CD4-positive, alpha-beta memory T cell (primary cell): ENCODE results near the gene ZBTB20. TPM values are rescaled to one million over a fixed set of nuclear protein-coding genes. Genes with fewer than 3 reads are reported as not detected.
"Not testable (repeated sequence)": the region's sequence is repeated elsewhere in the genome, so short reads cannot be mapped to it uniquely, and the experiment has no call there.

Experiments
- CTCF ChIA-PET: fragments of 350-600 bp; sonication (Branson Sonifier 250); formaldehyde crosslinking; loops from one replicate; lab custom pipeline; 2021; ENCODE audit warnings: inconsistent platforms; ENCODE audit not compliant: partially characterized antibody; lab: Charles Lee
- POLR2A ChIA-PET: fragments of 350-600 bp; sonication (Branson Sonifier 250); formaldehyde crosslinking; loops from one replicate; lab custom pipeline; 2021; ENCODE audit not compliant: partially characterized antibody; lab: Charles Lee
- DNase-seq, 5 donors: peaks; one replicate each; pipeline versions ENCODE4 v3.0.0 to v3.0.0-alpha.2; 2020 to 2022; ENCODE audit warnings: mixed read lengths in 1 of 5
- H3K27ac ChIP-seq: one replicate; pipeline ENCODE4 v1.7.0; 2013; ENCODE audit warnings: low read depth, low read length
- H3K27me3 ChIP-seq: 2 replicates; pipeline ENCODE4 v1.7.0; 2013; ENCODE audit warnings: mild to moderate bottlenecking, low read length, moderate library complexity; ENCODE audit not compliant: insufficient read depth
- H3K36me3 ChIP-seq: 2 replicates; pipeline ENCODE4 v1.7.0; 2013; ENCODE audit warnings: mild to moderate bottlenecking, low read length, moderate library complexity; ENCODE audit not compliant: insufficient read depth
- H3K4me1 ChIP-seq: 2 replicates; pipeline ENCODE4 v1.7.0; 2013; ENCODE audit warnings: mild to moderate bottlenecking, low read length, moderate library complexity; ENCODE audit not compliant: insufficient read depth
- H3K4me3 ChIP-seq, 2 donors: one replicate each; pipeline ENCODE4 v1.7.0; 2013; ENCODE audit warnings: low read length in 2 of 2, mild to moderate bottlenecking in 1 of 2
- H3K9me3 ChIP-seq, 2 donors: one replicate each; pipeline ENCODE4 v1.7.0; 2013; ENCODE audit warnings: low read length in 2 of 2, control low read depth in 1 of 2; ENCODE audit not compliant: control insufficient read depth in 1 of 2
- H3K27ac Mint-ChIP-seq, 7 donors: one replicate each; pipeline ENCODE4 v1.8.0; 2020 to 2021; ENCODE audit warnings: mixed read lengths in 7 of 7, mild to moderate bottlenecking in 6 of 7, inconsistent platforms in 3 of 7, moderate library complexity in 3 of 7
- H3K27me3 Mint-ChIP-seq, 2 donors: one replicate each; pipeline ENCODE4 v1.8.0; 2020 to 2021; ENCODE audit warnings: mixed read lengths in 2 of 2
- H3K36me3 Mint-ChIP-seq, 2 donors: one replicate each; pipeline ENCODE4 v1.8.0; 2020 to 2021; ENCODE audit warnings: mixed read lengths in 2 of 2, inconsistent platforms in 1 of 2, mild to moderate bottlenecking in 1 of 2
- H3K4me1 Mint-ChIP-seq, 4 donors: one replicate each; pipeline ENCODE4 v1.8.0; 2020 to 2021; ENCODE audit warnings: mixed read lengths in 4 of 4, mild to moderate bottlenecking in 1 of 4
- H3K4me3 Mint-ChIP-seq, 8 donors: one replicate each; pipeline ENCODE4 v1.8.0; 2020 to 2021; ENCODE audit warnings: mixed read lengths in 8 of 8, mild to moderate bottlenecking in 7 of 8, moderate library complexity in 6 of 8, inconsistent platforms in 3 of 8
- H3K9me3 Mint-ChIP-seq, 8 donors: one replicate each; pipeline ENCODE4 v1.8.0; 2020 to 2021; ENCODE audit warnings: mixed read lengths in 8 of 8, mild to moderate bottlenecking in 5 of 8, inconsistent platforms in 3 of 8, moderate library complexity in 1 of 8
- intact Hi-C: fragments of 100-400 bp; cut with micrococcal nuclease; formaldehyde crosslinking; loops from one replicate; pipeline ENCODE4 v1.15.1; 2023
- polyA plus RNA-seq, 2 donors: library from polyadenylated mRNA; unstranded; fragments of 300-500 nt; fragmentation: Illumina TruSeq; gene quantifications; one replicate each; pipeline ENCODE4 v1.2.3, GENCODE V29; 2021
- total RNA-seq, 2 experiments: library from RNA; stranded (reverse); gene quantifications; one replicate each; pipeline ENCODE4 v1.2.3, GENCODE V29; 2021

ZBTB20 gene
- total and polyA plus RNA-seq, 4 experiments from 2014 or later = 21.9 to 58.4 (median 41.4) TPM

- CTCF ChIA-PET, H3K36me3 Mint-ChIP-seq, H3K27me3 Mint-ChIP-seq, H3K27ac ChIP-seq, H3K9me3 Mint-ChIP-seq, H3K4me1 ChIP-seq, H3K4me3 ChIP-seq, POLR2A ChIA-PET, H3K36me3 ChIP-seq, H3K4me3 Mint-ChIP-seq, intact Hi-C loops, H3K9me3 ChIP-seq, DNase-seq, H3K27me3 ChIP-seq, H3K4me1 Mint-ChIP-seq, H3K27ac Mint-ChIP-seq: not testable (repeated sequence)
Measured at GRCh38 chr3:115178930-115179329, 31.8 kb upstream of the ZBTB20 start.

- POLR2A ChIA-PET = no interaction called here
- Mint-ChIP-seq H3K4me1 (peaks cover 12 to 13% (median 12%) of the 10 kb centered on the region in 4 donors), H3K36me3 (no peaks in the 10 kb centered on the region), H3K27ac (no peak overlapping the region), H3K4me3 (no peak overlapping the region), H3K27me3 (no peaks in the 10 kb centered on the region), H3K9me3 (no peaks in the 10 kb centered on the region)
- no peak overlapping the region for H3K4me3 ChIP-seq
- intact Hi-C loops = loop anchor here (1.0 to 5.0 kb wide), 5 partner anchors 78 to 1018 kb away; no protein-coding TSS in a partner anchor
- no peaks in the 10 kb centered on the region for H3K27me3 ChIP-seq
- H3K4me1 ChIP-seq = peaks cover 14% of the 10 kb centered on the region
- H3K36me3 ChIP-seq = no peaks in the 10 kb centered on the region
- H3K9me3 ChIP-seq = no peaks in the 10 kb centered on the region
- CTCF ChIA-PET = interaction anchor here (1.0 to 8.6 kb wide), 6 partner anchors 23 to 614 kb away, joined by 3 to 197 read pairs (median 13); partner anchors contain the start of gene ZBTB20
- DNase-seq = peak in 4 of 5 donors; percentile 16 to 40 (median 27)
- no peak overlapping the region for H3K27ac ChIP-seq
Measured at GRCh38 chr3:115169808-115170207, 22.7 kb upstream of the ZBTB20 start.

GRCh38 chr3:115165701-115166100, 18.6 kb upstream of the ZBTB20 start:
- CTCF ChIA-PET = interaction anchor here (1.4 to 8.6 kb wide), 8 partner anchors 10 to 653 kb away, joined by 5 to 197 read pairs (median 12); partner anchors contain the start of gene ZBTB20
- Histone ChIP-seq H3K27me3 (no peaks in the 10 kb centered on the region), H3K27ac (peak overlapping the region; percentile 27), H3K36me3 (no peaks in the 10 kb centered on the region), H3K4me3 (no peak overlapping the region), H3K4me1 (peaks cover 34% of the 10 kb centered on the region), H3K9me3 (no peaks in the 10 kb centered on the region)
- Mint-ChIP-seq H3K4me3 (peak overlapping the region in 6 of 8 donors; percentile 36 to 79 (median 72)), H3K4me1 (peaks cover 26 to 30% (median 28%) of the 10 kb centered on the region in 4 donors), H3K27ac (peak overlapping the region; percentile 85 to 97 (median 92)), H3K9me3 (no peaks in the 10 kb centered on the region), H3K27me3 (no peaks in the 10 kb centered on the region), H3K36me3 (no peaks in the 10 kb centered on the region)
- peak in 4 of 5 donors; percentile 27 to 63 (median 38) for DNase-seq
- intact Hi-C loops = loop anchor here (1.0 to 5.0 kb wide), 2 partner anchors 18 to 1013 kb away; partner anchors contain the start of gene ZBTB20
- POLR2A ChIA-PET = interaction anchor here (0.7 to 5.6 kb wide), 15 partner anchors 14 to 1420 kb away, joined by 3 to 289 read pairs (median 4); partner anchors contain the start of gene ZBTB20

- no peak overlapping the region for H3K4me3 ChIP-seq
- H3K4me1 ChIP-seq = peaks cover 34% of the 10 kb centered on the region
- CTCF ChIA-PET = interaction anchor here (1.8 to 8.6 kb wide), 7 partner anchors 10 to 653 kb away, joined by 5 to 197 read pairs (median 17); partner anchors contain the start of gene ZBTB20
- peak; percentile 58 to 77 (median 70) for DNase-seq
- H3K4me1 Mint-ChIP-seq = peaks cover 27 to 34% (median 28%) of the 10 kb centered on the region in 4 donors
- H3K9me3 Mint-ChIP-seq = no peaks in the 10 kb centered on the region
- peak overlapping the region in 7 of 8 donors; percentile 36 to 79 (median 68) for H3K4me3 Mint-ChIP-seq
- no peaks in the 10 kb centered on the region for H3K36me3 Mint-ChIP-seq
- no peaks in the 10 kb centered on the region for H3K36me3 ChIP-seq
- H3K27ac ChIP-seq = peak overlapping the region; percentile 27
- intact Hi-C loops = loop anchor here (1.0 to 5.0 kb wide), 2 partner anchors 18 to 1013 kb away; partner anchors contain the start of gene ZBTB20
- H3K27ac Mint-ChIP-seq = peak overlapping the region; percentile 85 to 97 (median 92)
- H3K27me3 Mint-ChIP-seq = no peaks in the 10 kb centered on the region
- no peaks in the 10 kb centered on the region for H3K27me3 ChIP-seq
- POLR2A ChIA-PET = interaction anchor here (0.6 to 5.6 kb wide), 17 partner anchors 14 to 1420 kb away, joined by 3 to 289 read pairs (median 4); partner anchors contain the start of gene ZBTB20
- no peaks in the 10 kb centered on the region for H3K9me3 ChIP-seq
Measured at GRCh38 chr3:115165266-115165665, 18.2 kb upstream of the ZBTB20 start.

DNA sequence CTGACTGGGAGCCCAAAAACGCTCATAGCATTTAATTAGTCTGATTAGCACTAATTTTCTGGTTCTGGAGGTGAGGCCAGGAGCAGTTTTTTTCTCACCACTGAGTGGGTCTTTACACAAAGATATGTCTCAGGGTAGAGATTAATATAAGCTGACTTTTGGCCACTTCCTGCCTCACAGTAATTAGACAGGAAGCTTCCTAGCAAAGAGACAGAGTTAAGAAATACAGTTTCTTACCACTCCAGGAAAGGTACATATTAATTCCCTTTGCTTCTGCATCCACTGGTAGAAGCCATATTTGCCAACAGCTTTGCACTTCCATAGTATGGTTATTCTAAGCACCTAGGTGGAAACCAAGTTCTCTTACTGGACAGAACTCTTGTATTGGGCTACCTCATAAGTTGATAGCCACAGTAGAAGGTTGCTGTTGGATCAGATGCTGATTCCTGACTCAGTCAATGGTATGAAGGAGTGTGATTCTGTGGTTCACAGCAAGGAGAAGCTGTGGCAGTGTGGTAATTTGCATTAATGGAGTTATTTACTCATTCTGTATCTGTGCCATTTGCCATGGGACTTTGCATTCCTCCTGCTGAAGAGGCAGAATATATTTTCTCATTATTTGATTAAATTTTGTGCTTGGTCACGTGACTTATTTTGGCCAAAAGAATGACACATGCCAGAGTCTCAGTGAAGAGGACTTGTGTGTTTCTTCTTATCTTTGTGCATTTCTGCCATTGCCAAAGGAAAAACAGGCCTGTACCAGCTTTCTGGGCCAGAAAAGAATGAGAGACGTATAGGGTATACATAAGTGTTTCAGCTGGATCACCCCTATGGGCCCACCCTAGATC, 17.5 kb upstream of the ZBTB20 start:
- Mint-ChIP-seq H3K4me1 (peaks cover 27 to 35% (median 28%) of the 10 kb centered on the region in 4 donors), H3K27ac (peak overlapping the region; percentile 85 to 97 (median 92)), H3K36me3 (no peaks in the 10 kb centered on the region), H3K27me3 (no peaks in the 10 kb centered on the region), H3K9me3 (no peaks in the 10 kb centered on the region), H3K4me3 (peak overlapping the region in 7 of 8 donors; percentile 36 to 79 (median 68))
- peak in 2 of 5 donors; percentile 6 to 42 for DNase-seq
- Histone ChIP-seq H3K4me3 (no peak overlapping the region), H3K27me3 (no peaks in the 10 kb centered on the region), H3K9me3 (no peaks in the 10 kb centered on the region), H3K27ac (no peak overlapping the region), H3K4me1 (peaks cover 34% of the 10 kb centered on the region), H3K36me3 (no peaks in the 10 kb centered on the region)
- intact Hi-C loops = loop anchor here (1.0 to 5.0 kb wide), 2 partner anchors 17 to 1012 kb away; partner anchors contain the start of gene ZBTB20
- ChIA-PET CTCF (interaction anchor here (0.6 to 8.6 kb wide), 10 partner anchors 11 to 744 kb away, joined by 3 to 197 read pairs (median 6); partner anchors contain the start of gene ZBTB20), POLR2A (interaction anchor here (0.6 to 5.6 kb wide), 15 partner anchors 13 to 960 kb away, joined by 3 to 289 read pairs (median 5); partner anchors contain the start of gene ZBTB20)

DNA sequence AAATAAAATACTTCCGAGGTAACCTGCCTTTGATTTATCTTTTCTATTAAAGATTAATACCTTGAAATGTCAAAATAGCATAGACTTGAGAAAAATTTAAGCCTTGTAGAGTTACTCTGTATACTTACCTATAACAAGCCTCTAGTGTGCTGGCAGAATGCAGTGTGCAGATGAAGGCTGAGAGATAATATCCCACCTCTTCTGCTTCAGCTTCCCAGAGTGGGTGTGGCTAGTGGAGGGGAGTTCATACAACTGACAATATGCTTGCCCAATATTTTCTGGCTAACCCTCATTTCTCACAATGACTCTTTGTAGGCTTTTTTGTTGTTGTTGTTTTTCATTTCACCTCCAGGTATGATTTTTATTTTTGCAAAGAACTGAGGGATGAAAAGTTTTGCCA, 15.7 kb upstream of the ZBTB20 start:
- H3K27ac Mint-ChIP-seq = peak overlapping the region in 4 of 7 donors; percentile 17 to 88 (median 54)
- H3K4me3 Mint-ChIP-seq = no peak overlapping the region
- H3K27me3 Mint-ChIP-seq = no peaks in the 10 kb centered on the region
- no peaks in the 10 kb centered on the region for H3K9me3 Mint-ChIP-seq
- Histone ChIP-seq H3K4me1 (peaks cover 34% of the 10 kb centered on the region), H3K4me3 (no peak overlapping the region), H3K27me3 (no peaks in the 10 kb centered on the region), H3K9me3 (no peaks in the 10 kb centered on the region), H3K36me3 (no peaks in the 10 kb centered on the region), H3K27ac (no peak overlapping the region)
- intact Hi-C loops = no loop called here
- peaks cover 27 to 35% (median 28%) of the 10 kb centered on the region in 4 donors for H3K4me1 Mint-ChIP-seq
- peaks cover 0 to 5% of the 10 kb centered on the region in 2 donors for H3K36me3 Mint-ChIP-seq
- CTCF ChIA-PET = interaction anchor here (7.8 to 8.6 kb wide), 2 partner anchors 16 to 69 kb away, joined by 83 to 197 read pairs; partner anchors contain the start of gene ZBTB20
- no peak for DNase-seq
- POLR2A ChIA-PET = interaction anchor here (5.6 kb wide), 1 partner anchor 15 kb away, joined by 289 read pairs; the partner anchor contains the start of gene ZBTB20
